ENCODE data around the gene ALPG. TPM values are rescaled to one million over a fixed set of nuclear protein-coding genes. Genes with fewer than 3 reads are reported as not detected.

ALPG gene
- total and polyA plus RNA-seq, 2 of the 13 experiments (the other 11 are each of a cell fraction or from before 2014, with no cell fraction given) = not detected

DNA sequence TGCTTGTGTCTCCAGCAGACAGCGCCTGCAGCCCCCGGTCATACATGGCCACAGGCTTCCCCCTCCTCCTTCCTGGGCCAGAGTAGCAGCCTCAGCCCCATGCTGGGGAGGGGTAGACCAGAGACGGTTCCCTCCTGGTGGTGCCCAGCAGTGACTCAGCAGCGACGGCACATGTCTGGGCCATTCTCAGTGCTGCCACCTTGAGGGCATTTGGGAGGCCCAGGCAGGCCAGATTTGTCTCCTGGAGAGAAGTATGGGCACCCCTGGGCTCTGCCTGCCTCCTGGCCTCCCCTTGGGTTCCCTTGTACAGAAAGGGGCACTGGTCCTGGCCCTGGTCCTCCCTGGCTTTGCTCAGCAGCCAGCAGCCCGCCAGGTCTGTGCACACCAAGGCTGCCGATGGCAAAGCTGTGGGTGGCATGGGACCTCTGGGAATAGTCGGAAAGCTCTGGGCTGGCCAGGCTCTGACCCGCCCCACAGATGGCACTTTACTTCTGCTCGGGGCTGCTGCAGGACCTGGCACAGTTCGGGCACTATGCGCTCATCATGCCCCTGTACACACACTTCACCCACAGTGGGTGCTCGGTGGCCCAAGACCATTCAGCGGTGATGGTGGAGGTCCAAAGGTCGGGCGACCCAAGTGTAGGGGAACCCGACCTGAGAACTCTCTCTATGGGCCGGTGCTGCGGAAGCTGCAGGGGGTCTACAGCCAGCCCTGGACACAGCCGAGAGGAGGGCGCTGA is 37.9 kb downstream of the ALPG start (continued):
- TF ChIP-seq NCOR1 (IDR thresholded peaks at IDR 0.05; ENCODE audit: borderline replicate concordance, low read length) (no peak), NFKBIZ (CRISPR knock-in tag; IDR thresholded peaks at IDR 0.05) (no peak), ZNF33B (CRISPR knock-in tag; IDR thresholded peaks at IDR 0.05) (no peak), HDAC6 (IDR thresholded peaks at IDR 0.05; ENCODE audit: low read depth, low read length) (no peak), BHLHE40 (IDR thresholded peaks at IDR 0.05; ENCODE audit: low read length) (no peak), ZEB1 (IDR thresholded peaks at IDR 0.05; ENCODE audit: insufficient replicate concordance, low read depth) (no peak), CBX1 (IDR thresholded peaks at IDR 0.05; ENCODE audit: low read depth) (peak; percentile 65), CCAR2 (optimal IDR thresholded peaks at IDR 0.05; ENCODE audit: low read depth, low read length) (no peak), ZNF382 (CRISPR knock-in tag; IDR thresholded peaks at IDR 0.05; ENCODE audit: borderline replicate concordance) (no peak), SOX6 (IDR thresholded peaks at IDR 0.05) (no peak), SOX6 (CRISPR knock-in tag; IDR thresholded peaks at IDR 0.05) (no peak), ZNF44 (CRISPR knock-in tag; IDR thresholded peaks at IDR 0.05) (no peak), MBD4 (IDR thresholded peaks at IDR 0.05; ENCODE audit: borderline replicate concordance, low read length) (no peak), ZNF430 (CRISPR knock-in tag; IDR thresholded peaks at IDR 0.05) (no peak)
- TF ChIP-seq, protein P1, sequence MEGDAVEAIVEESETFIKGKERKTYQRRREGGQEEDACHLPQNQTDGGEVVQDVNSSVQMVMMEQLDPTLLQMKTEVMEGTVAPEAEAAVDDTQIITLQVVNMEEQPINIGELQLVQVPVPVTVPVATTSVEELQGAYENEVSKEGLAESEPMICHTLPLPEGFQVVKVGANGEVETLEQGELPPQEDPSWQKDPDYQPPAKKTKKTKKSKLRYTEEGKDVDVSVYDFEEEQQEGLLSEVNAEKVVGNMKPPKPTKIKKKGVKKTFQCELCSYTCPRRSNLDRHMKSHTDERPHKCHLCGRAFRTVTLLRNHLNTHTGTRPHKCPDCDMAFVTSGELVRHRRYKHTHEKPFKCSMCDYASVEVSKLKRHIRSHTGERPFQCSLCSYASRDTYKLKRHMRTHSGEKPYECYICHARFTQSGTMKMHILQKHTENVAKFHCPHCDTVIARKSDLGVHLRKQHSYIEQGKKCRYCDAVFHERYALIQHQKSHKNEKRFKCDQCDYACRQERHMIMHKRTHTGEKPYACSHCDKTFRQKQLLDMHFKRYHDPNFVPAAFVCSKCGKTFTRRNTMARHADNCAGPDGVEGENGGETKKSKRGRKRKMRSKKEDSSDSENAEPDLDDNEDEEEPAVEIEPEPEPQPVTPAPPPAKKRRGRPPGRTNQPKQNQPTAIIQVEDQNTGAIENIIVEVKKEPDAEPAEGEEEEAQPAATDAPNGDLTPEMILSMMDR (CRISPR knock-in tag; IDR thresholded peaks at IDR 0.05) = peak; percentile 63
- TF ChIP-seq, protein P2, sequence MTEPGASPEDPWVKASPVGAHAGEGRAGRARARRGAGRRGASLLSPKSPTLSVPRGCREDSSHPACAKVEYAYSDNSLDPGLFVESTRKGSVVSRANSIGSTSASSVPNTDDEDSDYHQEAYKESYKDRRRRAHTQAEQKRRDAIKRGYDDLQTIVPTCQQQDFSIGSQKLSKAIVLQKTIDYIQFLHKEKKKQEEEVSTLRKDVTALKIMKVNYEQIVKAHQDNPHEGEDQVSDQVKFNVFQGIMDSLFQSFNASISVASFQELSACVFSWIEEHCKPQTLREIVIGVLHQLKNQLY (CRISPR knock-in tag; IDR thresholded peaks at IDR 0.05) = no peak
- TF ChIP-seq, protein P3, sequence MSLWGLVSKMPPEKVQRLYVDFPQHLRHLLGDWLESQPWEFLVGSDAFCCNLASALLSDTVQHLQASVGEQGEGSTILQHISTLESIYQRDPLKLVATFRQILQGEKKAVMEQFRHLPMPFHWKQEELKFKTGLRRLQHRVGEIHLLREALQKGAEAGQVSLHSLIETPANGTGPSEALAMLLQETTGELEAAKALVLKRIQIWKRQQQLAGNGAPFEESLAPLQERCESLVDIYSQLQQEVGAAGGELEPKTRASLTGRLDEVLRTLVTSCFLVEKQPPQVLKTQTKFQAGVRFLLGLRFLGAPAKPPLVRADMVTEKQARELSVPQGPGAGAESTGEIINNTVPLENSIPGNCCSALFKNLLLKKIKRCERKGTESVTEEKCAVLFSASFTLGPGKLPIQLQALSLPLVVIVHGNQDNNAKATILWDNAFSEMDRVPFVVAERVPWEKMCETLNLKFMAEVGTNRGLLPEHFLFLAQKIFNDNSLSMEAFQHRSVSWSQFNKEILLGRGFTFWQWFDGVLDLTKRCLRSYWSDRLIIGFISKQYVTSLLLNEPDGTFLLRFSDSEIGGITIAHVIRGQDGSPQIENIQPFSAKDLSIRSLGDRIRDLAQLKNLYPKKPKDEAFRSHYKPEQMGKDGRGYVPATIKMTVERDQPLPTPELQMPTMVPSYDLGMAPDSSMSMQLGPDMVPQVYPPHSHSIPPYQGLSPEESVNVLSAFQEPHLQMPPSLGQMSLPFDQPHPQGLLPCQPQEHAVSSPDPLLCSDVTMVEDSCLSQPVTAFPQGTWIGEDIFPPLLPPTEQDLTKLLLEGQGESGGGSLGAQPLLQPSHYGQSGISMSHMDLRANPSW (CRISPR knock-in tag; IDR thresholded peaks at IDR 0.05; ENCODE audit: borderline replicate concordance) = no peak
- TF ChIP-seq, protein P4, sequence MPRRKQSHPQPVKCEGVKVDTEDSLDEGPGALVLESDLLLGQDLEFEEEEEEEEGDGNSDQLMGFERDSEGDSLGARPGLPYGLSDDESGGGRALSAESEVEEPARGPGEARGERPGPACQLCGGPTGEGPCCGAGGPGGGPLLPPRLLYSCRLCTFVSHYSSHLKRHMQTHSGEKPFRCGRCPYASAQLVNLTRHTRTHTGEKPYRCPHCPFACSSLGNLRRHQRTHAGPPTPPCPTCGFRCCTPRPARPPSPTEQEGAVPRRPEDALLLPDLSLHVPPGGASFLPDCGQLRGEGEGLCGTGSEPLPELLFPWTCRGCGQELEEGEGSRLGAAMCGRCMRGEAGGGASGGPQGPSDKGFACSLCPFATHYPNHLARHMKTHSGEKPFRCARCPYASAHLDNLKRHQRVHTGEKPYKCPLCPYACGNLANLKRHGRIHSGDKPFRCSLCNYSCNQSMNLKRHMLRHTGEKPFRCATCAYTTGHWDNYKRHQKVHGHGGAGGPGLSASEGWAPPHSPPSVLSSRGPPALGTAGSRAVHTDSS (CRISPR knock-in tag; conservative IDR thresholded peaks at IDR 0.05) = no peak
- TF ChIP-seq, protein P5, sequence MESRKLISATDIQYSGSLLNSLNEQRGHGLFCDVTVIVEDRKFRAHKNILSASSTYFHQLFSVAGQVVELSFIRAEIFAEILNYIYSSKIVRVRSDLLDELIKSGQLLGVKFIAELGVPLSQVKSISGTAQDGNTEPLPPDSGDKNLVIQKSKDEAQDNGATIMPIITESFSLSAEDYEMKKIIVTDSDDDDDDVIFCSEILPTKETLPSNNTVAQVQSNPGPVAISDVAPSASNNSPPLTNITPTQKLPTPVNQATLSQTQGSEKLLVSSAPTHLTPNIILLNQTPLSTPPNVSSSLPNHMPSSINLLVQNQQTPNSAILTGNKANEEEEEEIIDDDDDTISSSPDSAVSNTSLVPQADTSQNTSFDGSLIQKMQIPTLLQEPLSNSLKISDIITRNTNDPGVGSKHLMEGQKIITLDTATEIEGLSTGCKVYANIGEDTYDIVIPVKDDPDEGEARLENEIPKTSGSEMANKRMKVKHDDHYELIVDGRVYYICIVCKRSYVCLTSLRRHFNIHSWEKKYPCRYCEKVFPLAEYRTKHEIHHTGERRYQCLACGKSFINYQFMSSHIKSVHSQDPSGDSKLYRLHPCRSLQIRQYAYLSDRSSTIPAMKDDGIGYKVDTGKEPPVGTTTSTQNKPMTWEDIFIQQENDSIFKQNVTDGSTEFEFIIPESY (CRISPR knock-in tag; IDR thresholded peaks at IDR 0.05) = peak; percentile 28; the same call in 1 of the 2 replicates
- TF ChIP-seq, protein P6, sequence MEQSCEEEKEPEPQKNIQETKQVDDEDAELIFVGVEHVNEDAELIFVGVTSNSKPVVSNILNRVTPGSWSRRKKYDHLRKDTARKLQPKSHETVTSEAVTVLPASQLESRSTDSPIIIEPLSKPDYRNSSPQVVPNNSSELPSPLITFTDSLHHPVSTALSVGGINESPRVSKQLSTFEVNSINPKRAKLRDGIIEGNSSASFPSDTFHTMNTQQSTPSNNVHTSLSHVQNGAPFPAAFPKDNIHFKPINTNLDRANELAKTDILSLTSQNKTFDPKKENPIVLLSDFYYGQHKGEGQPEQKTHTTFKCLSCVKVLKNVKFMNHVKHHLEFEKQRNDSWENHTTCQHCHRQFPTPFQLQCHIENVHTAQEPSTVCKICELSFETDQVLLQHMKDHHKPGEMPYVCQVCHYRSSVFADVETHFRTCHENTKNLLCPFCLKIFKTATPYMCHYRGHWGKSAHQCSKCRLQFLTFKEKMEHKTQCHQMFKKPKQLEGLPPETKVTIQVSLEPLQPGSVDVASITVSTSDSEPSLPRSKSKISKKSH (CRISPR knock-in tag; IDR thresholded peaks at IDR 0.05; ENCODE audit: borderline replicate concordance) = peak; percentile 34; the same call in 1 of the 2 replicates

Data from HepG2 (cell line).